HepG2 (cell line): ENCODE measurements around the gene MAPK11. TPM values are rescaled to one million over a fixed set of nuclear protein-coding genes. Genes with fewer than 3 reads are reported as not detected.

Source experiments
- ATF7 ChIP-seq, 2 experiments: fragments of 450-650 bp in 1 of 2; sonication (generic) in 1 of 2; formaldehyde crosslinking in 1 of 2; IDR thresholded peaks; 2 replicates each; pipeline versions ENCODE4 v1.4.0 to v1.6.1; 2016 to 2020; ENCODE audit warnings: antibody characterized with exemption in 1 of 2, mild to moderate bottlenecking in 1 of 2, missing genetic modification reagents in 1 of 2
- DMAP1 ChIP-seq: IDR thresholded peaks from 2 replicates; pipeline ENCODE4 v1.6.1; 2016
- GATAD1 ChIP-seq: IDR thresholded peaks from 2 replicates; pipeline ENCODE4 v1.6.1; 2016; ENCODE audit warnings: missing genetic modification reagents, missing compliant biosample characterization
- HHEX ChIP-seq: IDR thresholded peaks from 2 replicates; pipeline ENCODE4 v1.6.1; 2016; ENCODE audit warnings: control low read depth
- IRF2 ChIP-seq: IDR thresholded peaks from 2 replicates; pipeline ENCODE4 v1.6.1; 2018; ENCODE audit warnings: missing genetic modification reagents, missing compliant biosample characterization
- KDM5A ChIP-seq: fragments of 200-600 bp; sonication (generic); IDR thresholded peaks from 2 replicates; pipeline ENCODE4 v1.7.0; 2018; ENCODE audit warnings: antibody characterized with exemption, mild to moderate bottlenecking, low read length, borderline replicate concordance
- KDM5B ChIP-seq: sonication (generic); formaldehyde crosslinking; IDR thresholded peaks from 2 replicates; pipeline ENCODE4 v1.4.0; 2020; ENCODE audit warnings: missing genetic modification reagents, mild to moderate bottlenecking, borderline replicate concordance
- MYC ChIP-seq: sonication (generic); formaldehyde crosslinking; IDR thresholded peaks from 2 replicates; pipeline ENCODE4 v1.9.0; 2021; ENCODE audit warnings: missing genetic modification reagents, borderline replicate concordance
- MYNN ChIP-seq: sonication (generic); formaldehyde crosslinking; IDR thresholded peaks from 2 replicates; pipeline ENCODE4 v1.4.0; 2020; ENCODE audit warnings: mild to moderate bottlenecking, low read depth, missing genetic modification reagents
- NFE2 ChIP-seq: sonication (generic); formaldehyde crosslinking; IDR thresholded peaks from 2 replicates; pipeline ENCODE4 v1.4.0; 2020; ENCODE audit warnings: missing genetic modification reagents
- RBM22 ChIP-seq: fragments of 200-400 bp; formaldehyde crosslinking; optimal IDR thresholded peaks from 2 replicates; pipeline ENCODE3; 2017; ENCODE audit warnings: mild to moderate bottlenecking, low read length, moderate library complexity
- RNF219 ChIP-seq: sonication (generic); formaldehyde crosslinking; IDR thresholded peaks from 2 replicates; pipeline ENCODE4 v1.5.0; 2020; ENCODE audit warnings: mild to moderate bottlenecking, missing genetic modification reagents
- SYNCRIP ChIP-seq: fragments of 200-400 bp; formaldehyde crosslinking; IDR thresholded peaks from 2 replicates; pipeline ENCODE4 v1.6.1; 2018; ENCODE audit warnings: mild to moderate bottlenecking, low read depth, low read length; ENCODE audit not compliant: insufficient read depth
- TCF7L2 ChIP-seq: IDR thresholded peaks from 2 replicates; pipeline ENCODE4 v1.6.1; 2011; ENCODE audit warnings: mild to moderate bottlenecking, low read depth, low read length, moderate library complexity
- ZC3H13 ChIP-seq: sonication (generic); formaldehyde crosslinking; IDR thresholded peaks from 2 replicates; pipeline ENCODE4 v1.8.1; 2023; ENCODE audit warnings: mild to moderate bottlenecking, missing genetic modification reagents, moderate library complexity
- ZFP1 ChIP-seq: IDR thresholded peaks from 2 replicates; pipeline ENCODE4 v1.6.1; 2016
- ZFP36 ChIP-seq: fragments of 150-350 bp; IDR thresholded peaks from 2 replicates; pipeline ENCODE4 v1.6.1; 2018; ENCODE audit warnings: borderline replicate concordance, low read length, low read depth; ENCODE audit not compliant: partially characterized antibody
- polyA plus RNA-seq, 8 experiments: library from polyadenylated mRNA; depleted of rRNA in 3 of 8; stranded (reverse) in 7 of 8; unstranded in 1 of 8; fragments of >200 nt; fragmentation: Illumina TruSeq in 4 of 8; extraction: Trizol in 4 of 8; gene quantifications; 2 replicates each; pipeline versions ENCODE4 v1.2.1 to v1.2.3, GENCODE V29; 2011 to 2016; ENCODE audit warnings: low read depth in 4 of 8, missing spikeins in 1 of 8, mixed read lengths in 1 of 8; ENCODE audit not compliant: insufficient read depth in 1 of 8
- total RNA-seq, 5 experiments: library from RNA; depleted of rRNA; stranded (reverse); fragments of >200 nt; fragmentation: Illumina TruSeq; extraction: Trizol; gene quantifications; 2 replicates each; pipeline ENCODE4 v1.2.3, GENCODE V29; 2016; ENCODE audit warnings: low read depth in 1 of 5
- TF ChIP-seq, protein P1 (sequence below): sonication (generic); formaldehyde crosslinking; IDR thresholded peaks from 2 replicates; pipeline ENCODE4 v1.9.0; 2021; ENCODE audit warnings: mild to moderate bottlenecking, missing genetic modification reagents
- TF ChIP-seq, protein P2 (sequence below): sonication (generic); formaldehyde crosslinking; IDR thresholded peaks from 2 replicates; pipeline ENCODE4 v1.4.0; 2020; ENCODE audit warnings: mild to moderate bottlenecking, missing genetic modification reagents

MAPK11 gene
- total and polyA plus RNA-seq, 2 of the 13 experiments (the other 11 are each of a cell fraction or from before 2014, with no cell fraction given) = 0.15 to 0.17 TPM

DNA sequence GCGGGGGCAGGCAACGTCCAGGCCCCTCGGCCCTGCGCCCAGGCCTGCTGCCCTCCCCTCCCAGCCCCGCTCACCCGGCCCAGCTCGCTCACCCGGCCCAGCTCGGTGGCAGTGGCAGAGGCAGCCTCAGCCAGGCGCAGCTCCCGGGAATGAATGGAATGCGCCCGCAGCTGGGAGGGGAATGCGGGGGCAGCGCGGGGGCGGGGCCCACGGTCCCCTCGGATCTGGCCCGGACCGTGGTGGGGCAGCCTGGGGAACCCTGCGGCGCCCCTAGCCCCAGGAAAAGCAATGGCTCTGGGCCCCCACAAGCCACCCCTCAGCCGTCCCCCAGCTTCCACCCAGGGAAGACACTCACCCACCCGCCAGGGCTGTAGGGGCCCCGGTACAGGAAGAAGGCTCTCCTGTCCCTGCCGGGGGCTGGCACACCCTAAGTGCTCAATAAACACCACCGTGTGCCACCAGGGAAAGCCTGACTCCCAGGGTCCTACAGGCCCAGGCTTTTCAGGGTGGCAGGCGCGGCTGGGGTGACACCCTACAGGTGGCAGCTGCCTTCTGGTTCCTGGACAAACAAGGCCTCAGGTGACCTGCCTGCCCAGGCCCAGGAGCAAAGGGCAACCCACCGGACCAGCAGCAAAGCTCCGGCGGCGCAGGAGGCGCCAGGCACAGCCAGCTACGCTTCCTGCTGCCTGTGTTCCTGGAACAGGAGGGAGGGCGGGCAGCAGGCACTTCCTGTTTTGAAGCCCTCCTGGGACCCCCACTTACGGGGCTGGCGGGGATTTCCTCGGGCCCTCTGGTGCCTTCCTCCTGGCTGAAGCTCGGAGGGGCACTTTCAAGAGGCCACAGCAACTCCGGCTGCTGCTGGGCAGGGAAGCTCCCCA lies 23.5 kb upstream of the MAPK11 start (continued):
- TF ChIP-seq SYNCRIP = no peak
- TF ChIP-seq GATAD1 (CRISPR knock-in tag) = peak; percentile 73
- TF ChIP-seq MYNN (CRISPR knock-in tag) = 0 out of 2 replicates have a peak, but pooled peaks have one; percentile 13
- TF ChIP-seq, protein P1, sequence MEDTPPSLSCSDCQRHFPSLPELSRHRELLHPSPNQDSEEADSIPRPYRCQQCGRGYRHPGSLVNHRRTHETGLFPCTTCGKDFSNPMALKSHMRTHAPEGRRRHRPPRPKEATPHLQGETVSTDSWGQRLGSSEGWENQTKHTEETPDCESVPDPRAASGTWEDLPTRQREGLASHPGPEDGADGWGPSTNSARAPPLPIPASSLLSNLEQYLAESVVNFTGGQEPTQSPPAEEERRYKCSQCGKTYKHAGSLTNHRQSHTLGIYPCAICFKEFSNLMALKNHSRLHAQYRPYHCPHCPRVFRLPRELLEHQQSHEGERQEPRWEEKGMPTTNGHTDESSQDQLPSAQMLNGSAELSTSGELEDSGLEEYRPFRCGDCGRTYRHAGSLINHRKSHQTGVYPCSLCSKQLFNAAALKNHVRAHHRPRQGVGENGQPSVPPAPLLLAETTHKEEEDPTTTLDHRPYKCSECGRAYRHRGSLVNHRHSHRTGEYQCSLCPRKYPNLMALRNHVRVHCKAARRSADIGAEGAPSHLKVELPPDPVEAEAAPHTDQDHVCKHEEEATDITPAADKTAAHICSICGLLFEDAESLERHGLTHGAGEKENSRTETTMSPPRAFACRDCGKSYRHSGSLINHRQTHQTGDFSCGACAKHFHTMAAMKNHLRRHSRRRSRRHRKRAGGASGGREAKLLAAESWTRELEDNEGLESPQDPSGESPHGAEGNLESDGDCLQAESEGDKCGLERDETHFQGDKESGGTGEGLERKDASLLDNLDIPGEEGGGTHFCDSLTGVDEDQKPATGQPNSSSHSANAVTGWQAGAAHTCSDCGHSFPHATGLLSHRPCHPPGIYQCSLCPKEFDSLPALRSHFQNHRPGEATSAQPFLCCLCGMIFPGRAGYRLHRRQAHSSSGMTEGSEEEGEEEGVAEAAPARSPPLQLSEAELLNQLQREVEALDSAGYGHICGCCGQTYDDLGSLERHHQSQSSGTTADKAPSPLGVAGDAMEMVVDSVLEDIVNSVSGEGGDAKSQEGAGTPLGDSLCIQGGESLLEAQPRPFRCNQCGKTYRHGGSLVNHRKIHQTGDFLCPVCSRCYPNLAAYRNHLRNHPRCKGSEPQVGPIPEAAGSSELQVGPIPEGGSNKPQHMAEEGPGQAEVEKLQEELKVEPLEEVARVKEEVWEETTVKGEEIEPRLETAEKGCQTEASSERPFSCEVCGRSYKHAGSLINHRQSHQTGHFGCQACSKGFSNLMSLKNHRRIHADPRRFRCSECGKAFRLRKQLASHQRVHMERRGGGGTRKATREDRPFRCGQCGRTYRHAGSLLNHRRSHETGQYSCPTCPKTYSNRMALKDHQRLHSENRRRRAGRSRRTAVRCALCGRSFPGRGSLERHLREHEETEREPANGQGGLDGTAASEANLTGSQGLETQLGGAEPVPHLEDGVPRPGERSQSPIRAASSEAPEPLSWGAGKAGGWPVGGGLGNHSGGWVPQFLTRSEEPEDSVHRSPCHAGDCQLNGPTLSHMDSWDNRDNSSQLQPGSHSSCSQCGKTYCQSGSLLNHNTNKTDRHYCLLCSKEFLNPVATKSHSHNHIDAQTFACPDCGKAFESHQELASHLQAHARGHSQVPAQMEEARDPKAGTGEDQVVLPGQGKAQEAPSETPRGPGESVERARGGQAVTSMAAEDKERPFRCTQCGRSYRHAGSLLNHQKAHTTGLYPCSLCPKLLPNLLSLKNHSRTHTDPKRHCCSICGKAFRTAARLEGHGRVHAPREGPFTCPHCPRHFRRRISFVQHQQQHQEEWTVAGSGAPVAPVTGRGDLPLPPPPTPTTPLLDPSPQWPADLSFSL (CRISPR knock-in tag) = peak; percentile 47; the same call in 1 of the 2 replicates
- TF ChIP-seq ZFP1 = no peak
- no peak for TF ChIP-seq KDM5A
- no peak for TF ChIP-seq HHEX (CRISPR knock-in tag)
- no peak for TF ChIP-seq TCF7L2
- TF ChIP-seq MYC (CRISPR knock-in tag) = peak; percentile 82
- TF ChIP-seq ZC3H13 (CRISPR knock-in tag) = peak; percentile 30; the same call in 1 of the 2 replicates
- peak; percentile 67; the same call in 1 of the 2 replicates for TF ChIP-seq KDM5B (CRISPR knock-in tag)
- no peak for TF ChIP-seq NFE2
- TF ChIP-seq, protein P2, sequence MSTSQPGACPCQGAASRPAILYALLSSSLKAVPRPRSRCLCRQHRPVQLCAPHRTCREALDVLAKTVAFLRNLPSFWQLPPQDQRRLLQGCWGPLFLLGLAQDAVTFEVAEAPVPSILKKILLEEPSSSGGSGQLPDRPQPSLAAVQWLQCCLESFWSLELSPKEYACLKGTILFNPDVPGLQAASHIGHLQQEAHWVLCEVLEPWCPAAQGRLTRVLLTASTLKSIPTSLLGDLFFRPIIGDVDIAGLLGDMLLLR (CRISPR knock-in tag) = no peak
- TF ChIP-seq DMAP1 (CRISPR knock-in tag) = peak; percentile 79
- no peak for TF ChIP-seq ZFP36
- no peak for TF ChIP-seq ATF7 (IDR thresholded peaks at IDR 0.05)
- TF ChIP-seq ATF7 (CRISPR knock-in tag; IDR thresholded peaks at IDR 0.05) = 0 out of 2 replicates have a peak, but pooled peaks have one; percentile 13
- peak; percentile 68 for TF ChIP-seq IRF2
- peak; percentile 51 for TF ChIP-seq RBM22
- no peak for TF ChIP-seq RNF219 (CRISPR knock-in tag)
